GM12865 (cell line): ENCODE measurements around the gene SCN4A.
A peak's percentile ranks its signal among the peaks of the same experiment; 100 is the strongest.

ENCODE experiments used
- DNase-seq: peaks from one replicate; pipeline ENCODE4 v3.0.0; 2010; ENCODE audit warnings: low read depth
- H3K4me3 ChIP-seq: 2 replicates; pipeline ENCODE4 v1.5.1; 2011; ENCODE audit warnings: mild to moderate bottlenecking, low read depth, low read length, control low read depth
- TF ChIP-seq, protein P1 (sequence below): IDR thresholded peaks from 2 replicates; pipeline ENCODE4 v1.5.1; 2011; ENCODE audit warnings: low read length, control low read depth, low read depth, inconsistent platforms; ENCODE audit not compliant: insufficient read depth; ENCODE audit errors: missing control alignments

The SCN4A gene

DNA sequence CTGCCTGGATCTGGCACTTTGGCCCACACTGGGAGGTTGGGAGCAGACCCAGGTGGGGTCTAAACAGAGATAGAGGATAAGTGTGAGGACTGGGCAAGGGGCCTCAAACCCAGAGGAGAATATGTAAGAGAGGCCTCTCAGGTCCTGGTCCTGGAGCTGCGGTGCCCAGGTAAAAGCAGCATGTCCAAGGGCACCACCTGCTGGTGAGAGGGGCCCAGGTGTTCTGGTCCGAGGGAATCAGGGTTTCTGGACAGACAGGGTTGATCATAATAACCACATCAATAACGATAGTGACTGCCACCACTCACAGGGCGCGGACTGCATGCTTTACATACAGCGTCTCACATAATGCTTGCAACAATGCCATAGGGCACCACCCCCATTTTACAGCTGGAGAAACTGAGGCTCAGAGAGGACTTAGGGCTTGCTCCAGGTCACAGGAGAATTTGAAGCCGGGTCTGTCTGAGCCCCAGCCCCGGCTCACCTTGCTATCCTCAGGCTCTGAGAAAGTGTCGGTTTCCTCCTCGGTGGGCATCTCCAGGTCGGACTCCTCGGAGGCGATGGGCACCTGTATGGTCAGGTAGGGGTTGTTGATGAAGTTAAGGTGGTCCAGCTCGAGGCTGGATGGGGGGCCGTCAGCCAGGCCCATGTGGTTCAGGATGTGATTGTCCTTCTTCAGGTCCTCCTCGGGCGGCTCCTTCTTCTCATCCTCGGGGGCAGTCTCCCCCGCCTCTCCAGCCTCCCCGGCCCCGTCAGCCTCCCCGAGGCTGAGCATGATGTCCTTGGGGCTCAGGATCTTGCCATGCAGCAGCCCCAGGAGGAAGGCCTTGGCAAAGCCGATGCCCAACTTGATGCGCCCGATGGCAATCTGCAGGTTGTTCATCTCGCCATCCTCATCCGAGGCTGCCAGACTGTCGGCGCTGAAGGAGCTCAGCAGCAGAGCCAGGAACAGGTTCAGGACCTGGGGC, 21.5 kb downstream of the SCN4A start:
- DNase-seq = peak; percentile 77
- TF ChIP-seq, protein P1, sequence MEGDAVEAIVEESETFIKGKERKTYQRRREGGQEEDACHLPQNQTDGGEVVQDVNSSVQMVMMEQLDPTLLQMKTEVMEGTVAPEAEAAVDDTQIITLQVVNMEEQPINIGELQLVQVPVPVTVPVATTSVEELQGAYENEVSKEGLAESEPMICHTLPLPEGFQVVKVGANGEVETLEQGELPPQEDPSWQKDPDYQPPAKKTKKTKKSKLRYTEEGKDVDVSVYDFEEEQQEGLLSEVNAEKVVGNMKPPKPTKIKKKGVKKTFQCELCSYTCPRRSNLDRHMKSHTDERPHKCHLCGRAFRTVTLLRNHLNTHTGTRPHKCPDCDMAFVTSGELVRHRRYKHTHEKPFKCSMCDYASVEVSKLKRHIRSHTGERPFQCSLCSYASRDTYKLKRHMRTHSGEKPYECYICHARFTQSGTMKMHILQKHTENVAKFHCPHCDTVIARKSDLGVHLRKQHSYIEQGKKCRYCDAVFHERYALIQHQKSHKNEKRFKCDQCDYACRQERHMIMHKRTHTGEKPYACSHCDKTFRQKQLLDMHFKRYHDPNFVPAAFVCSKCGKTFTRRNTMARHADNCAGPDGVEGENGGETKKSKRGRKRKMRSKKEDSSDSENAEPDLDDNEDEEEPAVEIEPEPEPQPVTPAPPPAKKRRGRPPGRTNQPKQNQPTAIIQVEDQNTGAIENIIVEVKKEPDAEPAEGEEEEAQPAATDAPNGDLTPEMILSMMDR = peak; percentile 74
- H3K4me3 ChIP-seq = no peak overlapping the region

DNA sequence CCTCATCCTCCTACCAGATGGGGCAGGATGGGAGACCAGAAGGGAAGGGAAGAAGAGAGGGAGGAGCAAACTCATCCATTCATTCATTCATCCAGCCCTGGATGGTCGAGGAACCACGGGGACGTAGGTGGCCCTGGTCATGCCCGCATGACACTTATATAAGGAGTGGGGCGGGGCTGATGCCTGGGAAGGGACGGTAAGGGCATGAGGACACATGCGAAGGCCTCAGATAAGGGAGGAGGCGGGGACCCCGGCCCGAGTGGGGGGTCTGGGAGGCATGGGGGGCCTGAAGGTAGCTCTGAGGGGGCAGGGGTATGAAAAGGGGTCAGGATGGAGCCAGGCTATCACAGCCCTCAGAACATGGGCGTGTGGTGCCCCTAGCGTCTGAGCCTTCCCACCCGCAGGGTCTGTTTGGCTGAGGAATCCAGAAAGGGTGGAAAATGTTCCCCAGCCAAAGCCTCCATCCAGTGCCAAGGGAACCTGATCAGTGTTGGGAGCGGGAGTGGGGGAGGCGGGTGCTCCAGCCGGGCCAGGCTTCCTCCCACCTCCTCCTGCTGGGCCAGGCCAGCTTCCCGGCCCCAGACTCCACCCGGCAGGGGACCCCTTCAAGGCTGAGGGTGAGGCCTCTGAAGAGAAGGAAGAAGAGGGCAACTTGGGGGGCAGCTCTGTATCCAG, 23.0 kb downstream of the SCN4A start:
- TF ChIP-seq, protein P1 = no peak
- no peak for DNase-seq
- no peak overlapping the region for H3K4me3 ChIP-seq

DNA sequence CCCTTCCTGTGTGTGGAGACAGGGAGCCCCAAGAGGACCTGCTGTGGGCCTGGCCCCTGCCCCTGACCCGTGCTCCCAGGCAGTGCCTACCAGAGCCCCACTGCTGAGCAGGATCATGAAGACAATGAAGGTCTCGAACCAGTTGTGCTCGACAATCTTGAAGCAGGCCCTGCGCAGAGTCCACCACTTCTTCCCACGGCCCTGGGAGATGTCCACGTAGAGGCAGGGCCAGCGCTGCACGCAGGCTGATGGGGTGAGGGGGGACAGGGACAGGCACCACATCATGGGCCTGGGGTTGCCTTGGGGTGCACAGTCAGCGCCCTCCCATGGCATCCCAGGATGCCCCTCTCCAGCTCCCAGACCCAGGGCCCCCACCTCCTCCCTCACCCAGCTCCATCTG, 24.2 kb downstream of the SCN4A start:
- TF ChIP-seq, protein P1 = no peak
- H3K4me3 ChIP-seq = no peak overlapping the region
- no peak for DNase-seq

DNA sequence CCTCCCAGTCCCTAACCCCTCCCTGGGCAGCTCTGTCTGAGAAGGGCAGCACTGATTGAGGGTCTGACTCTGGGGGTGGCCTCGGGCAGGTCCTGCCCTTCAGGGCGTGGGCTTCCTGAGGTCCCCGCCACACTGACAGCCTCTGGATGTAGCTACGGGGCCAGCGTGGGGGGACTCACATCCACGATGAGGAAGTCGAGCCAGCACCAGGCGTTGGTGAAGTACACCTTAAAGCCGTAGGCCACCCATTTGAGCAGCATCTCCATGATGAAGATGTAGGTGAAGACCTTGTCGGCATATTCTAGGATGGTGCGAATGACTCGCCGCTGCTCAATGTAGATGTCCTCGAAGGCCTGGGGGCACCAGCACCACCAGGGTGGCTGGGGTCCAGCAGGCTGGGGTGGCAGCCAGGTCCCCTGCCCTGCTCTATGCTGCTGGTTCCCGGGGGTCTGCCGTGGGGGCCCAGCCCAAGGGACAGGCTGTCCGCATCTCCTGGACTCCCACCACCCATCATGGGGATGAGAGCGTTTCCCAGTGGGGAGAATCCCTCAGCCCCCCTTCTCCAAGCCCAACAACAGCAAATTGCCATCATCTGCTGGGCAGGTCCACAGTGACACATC, 24.9 kb downstream of the SCN4A start:
- no peak for DNase-seq
- no peak overlapping the region for H3K4me3 ChIP-seq
- TF ChIP-seq, protein P1 = no peak

DNA sequence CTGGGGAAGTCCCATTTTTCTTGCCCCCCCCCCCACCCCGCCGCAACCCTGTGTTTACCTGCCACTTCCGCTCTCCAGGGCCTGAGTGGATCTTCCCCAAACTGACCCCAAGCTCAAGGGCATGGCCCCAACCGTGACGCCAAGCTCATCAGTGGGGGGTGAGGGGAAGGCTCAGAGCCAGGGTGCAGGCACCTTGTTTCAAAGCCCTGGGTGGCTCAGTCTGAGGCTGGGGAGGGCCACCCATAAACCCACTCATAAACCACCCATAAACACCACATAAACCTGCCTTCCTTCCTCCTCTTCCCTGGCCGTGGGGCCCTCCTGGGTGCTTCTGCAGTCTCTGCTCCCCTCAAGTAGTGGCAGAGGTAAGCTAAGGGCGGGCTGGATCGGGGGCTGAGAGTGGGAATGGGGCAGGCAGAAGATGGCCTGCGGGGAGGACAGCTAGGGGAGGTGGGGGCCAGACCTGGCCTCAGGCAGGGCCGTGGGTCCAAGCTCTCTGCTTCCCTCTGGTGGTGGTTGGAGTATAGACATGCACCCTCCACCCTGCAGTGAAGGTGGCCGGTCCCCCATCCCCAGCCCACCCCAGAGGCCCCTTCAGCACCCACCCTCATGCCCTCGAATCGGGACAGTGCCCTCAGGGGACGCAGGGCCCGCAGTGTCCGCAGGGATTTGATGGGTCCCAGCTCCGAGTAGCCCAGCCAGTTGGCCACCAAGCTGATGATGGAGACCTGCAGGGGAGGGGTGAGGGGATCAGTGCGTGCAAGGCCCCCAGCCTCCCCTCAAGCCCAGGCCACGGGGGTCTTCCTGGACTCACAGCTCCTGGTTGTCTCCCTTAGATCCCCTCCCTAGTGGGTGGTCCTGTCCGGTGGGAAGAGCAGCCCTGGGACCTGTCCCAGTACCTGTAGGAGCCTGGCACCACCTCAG, 26.0 kb downstream of the SCN4A start:
- H3K4me3 ChIP-seq = peak overlapping the region; percentile 34
- TF ChIP-seq, protein P1 = peak; percentile 92
- peak; percentile 80 for DNase-seq

DNA sequence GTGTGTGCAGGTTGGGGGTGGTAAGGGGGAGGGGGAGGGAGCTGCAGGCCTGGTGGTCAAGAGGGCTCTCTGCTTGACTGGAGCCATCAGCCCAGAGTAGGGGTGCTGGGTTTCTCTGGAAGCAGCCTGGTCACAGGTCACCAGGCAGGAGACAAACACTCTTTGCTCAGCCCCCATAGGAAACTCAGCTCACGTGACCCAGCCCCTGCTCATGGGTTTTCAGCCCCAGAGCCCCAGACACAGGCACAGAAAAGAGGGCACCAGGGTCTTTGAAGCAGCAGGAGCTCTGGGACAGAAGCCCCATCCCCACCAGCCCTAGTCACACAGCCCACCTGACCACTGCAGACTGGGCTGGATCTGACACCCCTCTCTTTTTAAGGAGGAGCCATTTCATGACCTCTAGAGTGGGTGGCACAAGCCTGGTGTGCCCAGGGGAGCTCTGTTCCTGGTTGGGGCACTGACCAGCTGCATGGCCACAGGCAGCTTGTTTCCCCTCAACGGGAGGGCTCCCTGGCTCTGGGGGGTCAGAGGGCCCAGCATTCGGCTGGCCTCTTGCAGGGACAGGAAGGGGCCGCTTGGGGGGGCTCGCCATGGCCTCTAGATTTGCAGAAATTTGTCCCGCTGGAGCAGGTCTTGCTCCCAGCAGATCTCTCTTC, 26.8 kb downstream of the SCN4A start:
- TF ChIP-seq, protein P1 = peak; percentile 27
- DNase-seq = peak; percentile 63
- H3K4me3 ChIP-seq = no peak overlapping the region; the same call in 1 of the 2 replicates
